ENCODE measurements around the gene KIF5A.
A peak's percentile ranks its signal among the peaks of the same experiment; 100 is the strongest.

The KIF5A gene

GRCh38 chr12:57632073-57632957 lies 82.5 kb downstream of the KIF5A start:
- no peak for DNase-seq (ENCODE audit: low spot score)

DNA sequence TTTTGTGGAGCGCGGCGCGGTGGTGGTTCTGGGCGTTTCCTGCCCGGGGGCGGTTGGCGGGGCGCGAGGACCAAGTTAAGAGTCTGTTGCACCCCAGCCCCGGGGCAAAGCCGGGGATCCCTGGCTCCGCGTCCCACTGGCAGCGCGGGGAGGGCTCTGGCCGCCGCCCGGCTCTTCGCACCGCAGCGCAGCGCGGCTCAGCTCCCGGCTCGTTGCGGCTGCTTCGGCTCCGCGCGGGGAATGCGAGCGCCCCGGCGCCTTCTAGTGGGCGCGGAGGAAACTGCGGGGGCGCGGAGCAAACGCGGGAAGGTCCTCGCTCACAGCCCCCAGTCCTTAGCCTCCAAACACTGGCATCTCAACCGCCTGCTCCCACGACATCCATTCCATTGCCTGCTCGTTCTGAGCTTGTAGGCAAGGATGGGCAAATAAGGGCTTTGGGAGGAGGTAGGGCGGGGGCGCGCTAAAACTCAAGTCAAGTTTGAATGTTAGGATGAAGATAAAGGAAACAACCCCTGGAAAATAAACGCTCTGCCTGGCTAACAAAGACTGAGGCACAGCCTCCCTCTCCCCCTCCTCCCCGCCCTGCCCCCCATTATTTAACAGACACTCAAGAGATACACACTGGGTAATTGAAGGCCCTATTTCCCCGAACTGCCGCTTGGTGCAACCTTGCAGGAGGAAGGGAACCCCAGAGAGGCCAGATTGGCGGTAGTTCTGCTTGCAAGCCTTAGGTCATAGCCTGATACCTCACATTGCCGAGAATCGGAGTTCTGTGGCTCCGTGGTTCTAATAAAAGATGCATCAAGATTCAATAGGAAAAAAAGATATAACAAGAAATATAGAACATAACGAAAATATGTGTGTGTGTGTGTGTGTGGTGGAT lies 83.4 kb downstream of the KIF5A start, which contains the start of gene B4GALNT1:
B4GALNT1 (minus strand) TSS at position 244 of the 883 bp plus-strand sequence. CDS start 1,069 bp downstream, outside the sequence.
- peak; percentile 69 for DNase-seq (ENCODE audit: low spot score)
